Testis (tissue), 3 donors: ENCODE measurements around the gene ELK3. TPM values are rescaled to one million over a fixed set of nuclear protein-coding genes. Genes with fewer than 3 reads are reported as not detected.

Experiments used
- DNase-seq: peaks from one replicate; pipeline ENCODE4 v3.0.0-alpha.2; 2019
- H3K27ac ChIP-seq, 2 donors: fragments of 200-600 bp; sonication (generic); one replicate each; pipeline ENCODE4 v1.5.1; 2019
- H3K27me3 ChIP-seq: fragments of 200-600 bp; sonication (generic); one replicate; pipeline ENCODE4 v1.5.1; 2019
- H3K36me3 ChIP-seq: fragments of 200-600 bp; sonication (generic); one replicate; pipeline ENCODE4 v1.5.1; 2017; ENCODE audit warnings: low read depth; ENCODE audit errors: missing control alignments
- H3K4me1 ChIP-seq: fragments of 200-600 bp; sonication (generic); one replicate; pipeline ENCODE4 v1.5.1; 2019
- H3K4me3 ChIP-seq, 2 donors: fragments of 200-600 bp; sonication (generic); one replicate each; pipeline ENCODE4 v1.5.1; 2017 to 2019
- H3K9me3 ChIP-seq: fragments of 200-600 bp; sonication (generic); one replicate; pipeline ENCODE4 v1.5.1; 2017
- CTCF ChIP-seq, 3 experiments: fragments of 450-650 bp in 2 of 3; fragments of 200-600 bp in 1 of 3; sonication (generic) in 1 of 3; IDR thresholded peaks; one replicate each; pipeline ENCODE4 v1.5.1; 2016 to 2019; ENCODE audit warnings: antibody characterized with exemption in 3 of 3, mild to moderate bottlenecking in 2 of 3, moderate library complexity in 1 of 3
- POLR2A ChIP-seq: fragments of 450-650 bp; IDR thresholded peaks from one replicate; pipeline ENCODE4 v1.6.1; 2017; ENCODE audit warnings: antibody characterized with exemption, mild to moderate bottlenecking, moderate library complexity
- WGBS, 2 donors: methylation state at CpG; one replicate each; pipeline ENCODE4 v1.1.5; 2018; 5-methylcytosine and 5-hydroxymethylcytosine counted together
- intact Hi-C: fragments of 100-400 bp; cut with DNase I; formaldehyde crosslinking; loops from one replicate; pipeline ENCODE4 v1.15.1; 2023; ENCODE audit warnings: low total_unique reads
- polyA plus RNA-seq: library from polyadenylated mRNA; stranded (reverse); fragments of 350-450 nt; fragmentation: Illumina TruSeq; extraction: RNeasy Lipid Tissue Mini Kit (QIAGEN cat#74804); gene quantifications from one replicate; pipeline ENCODE4 v1.2.3, GENCODE V29; 2014; ENCODE audit warnings: low read depth, low replicate concordance; ENCODE audit not compliant: insufficient read depth
- total RNA-seq, 2 donors: library from RNA; depleted of rRNA; stranded (reverse); fragments of >200 nt; gene quantifications; one replicate each; pipeline ENCODE4 v1.2.3, GENCODE V29; 2016

The ELK3 gene
- total and polyA plus RNA-seq, 3 donors from 2014 or later: 11.3 to 17.1 (median 15.4) TPM

- H3K4me1 ChIP-seq: peaks cover 27% of the 10 kb centered on the region
- H3K27me3 ChIP-seq: no peaks in the 10 kb centered on the region
- 77% methylated on average over 11 to 18 of the region's 18 CpGs for WGBS, 2 donors
- TF ChIP-seq POLR2A (no peak), CTCF (IDR thresholded peaks at IDR 0.05) (no peak)
- H3K27ac ChIP-seq: no peak overlapping the region
- intact Hi-C loops: no loop called here
- no peaks in the 10 kb centered on the region for H3K9me3 ChIP-seq
- no peaks in the 10 kb centered on the region for H3K36me3 ChIP-seq
- no peak overlapping the region for H3K4me3 ChIP-seq
- no peak for DNase-seq
Observed at GRCh38 chr12:96239711-96240635, 45.8 kb downstream of the ELK3 start.

GRCh38 chr12:96240656-96241055 is 46.5 kb downstream of the ELK3 start:
- intact Hi-C loops: no loop called here
- no peak overlapping the region for H3K27ac ChIP-seq
- 60 to 72% methylated on average over 11 of the region's 11 CpGs for whole genome bisulfite sequencing, 2 donors

GRCh38 chr12:96241431-96241830 is 47.3 kb downstream of the ELK3 start:
- 78 to 89% methylated on average over 3 to 4 of the region's 4 CpGs for WGBS, 2 donors
- H3K4me3 ChIP-seq: no peak overlapping the region
- intact Hi-C loops: no loop called here
- TF ChIP-seq POLR2A: no peak
- no peak for TF ChIP-seq CTCF (IDR thresholded peaks at IDR 0.05)
- DNase-seq: no peak
- no peaks in the 10 kb centered on the region for H3K36me3 ChIP-seq
- H3K4me1 ChIP-seq: peaks cover 25% of the 10 kb centered on the region
- H3K27me3 ChIP-seq: no peaks in the 10 kb centered on the region
- no peaks in the 10 kb centered on the region for H3K9me3 ChIP-seq
- no peak overlapping the region for H3K27ac ChIP-seq

More at GRCh38 chr12:96240656-96241055, 46.5 kb downstream of the ELK3 start:
- Histone ChIP-seq H3K36me3 (no peaks in the 10 kb centered on the region), H3K9me3 (no peaks in the 10 kb centered on the region), H3K27me3 (no peaks in the 10 kb centered on the region), H3K4me3 (no peak overlapping the region), H3K4me1 (peaks cover 27% of the 10 kb centered on the region)
- DNase-seq: no peak
- TF ChIP-seq POLR2A (no peak), CTCF (IDR thresholded peaks at IDR 0.05) (no peak)

GRCh38 chr12:96241846-96242256 is 47.7 kb downstream of the ELK3 start:
- intact Hi-C loops: no loop called here
- Histone ChIP-seq H3K9me3 (no peaks in the 10 kb centered on the region), H3K36me3 (no peaks in the 10 kb centered on the region), H3K27ac (no peak overlapping the region), H3K4me3 (no peak overlapping the region), H3K4me1 (peaks cover 21% of the 10 kb centered on the region), H3K27me3 (no peaks in the 10 kb centered on the region)
- no peak for DNase-seq
- 76 to 77% methylated on average over 9 of the region's 9 CpGs for WGBS, 2 donors
- TF ChIP-seq CTCF (IDR thresholded peaks at IDR 0.05) (no peak), POLR2A (no peak)
